ENCODE measurements around the gene MYH9. TPM values are rescaled to one million over a fixed set of nuclear protein-coding genes. Genes with fewer than 3 reads are reported as not detected.

The MYH9 gene
- total RNA-seq, 1 experiment from 2014 or later, result 258 TPM

DNA sequence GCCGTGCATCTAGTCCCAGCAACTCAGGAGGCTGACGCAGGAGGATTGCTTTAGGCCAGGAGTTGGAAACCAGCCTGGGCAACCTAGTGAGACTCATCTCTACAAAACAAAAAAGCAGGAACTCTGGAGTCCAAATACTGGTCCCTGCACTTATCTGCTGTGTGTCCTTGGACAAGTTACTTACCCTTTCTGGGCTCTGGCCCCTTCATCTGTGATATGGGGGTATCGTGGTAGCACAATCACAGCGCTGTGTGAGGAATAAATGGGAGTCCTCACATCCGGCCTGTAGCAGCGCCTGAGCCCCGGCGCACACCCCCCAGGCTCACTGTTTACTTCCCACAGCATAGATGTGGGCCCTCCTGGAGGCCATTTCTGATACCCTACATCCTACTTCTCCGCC lies 44.2 kb upstream of the MYH9 start:
- ChIA-PET RAD21 (ENCODE audit: low non-redundant PET in 1 of 2, low total read pairs in 2 of 2, uncharacterized antibody in 2 of 2, unreplicated experiment in 2 of 2) (no interaction called here), CTCF (no interaction called here)

More for the DNA sequence above, 44.2 kb upstream of the MYH9 start:
- no peak overlapping the region for H3K9ac ChIP-seq (ENCODE audit: low read length)
- BruUV-seq (replicated peaks), result no TSS peak
- H3K27me3 ChIP-seq (ENCODE audit: insufficient read depth, low read length), result no peaks in the 10 kb centered on the region
- peaks cover 26 to 45% of the 10 kb centered on the region in 2 experiments for H3K4me1 ChIP-seq (ENCODE audit: control insufficient read depth in 1 of 2, insufficient read depth in 2 of 2, low read length in 2 of 2)
- no peaks in the 10 kb centered on the region for H4K20me1 ChIP-seq (ENCODE audit: insufficient read depth)
- no peak overlapping the region for H3K27ac ChIP-seq (ENCODE audit: low read depth, low read length)
- no peaks in the 10 kb centered on the region for H3K36me3 ChIP-seq (ENCODE audit: control insufficient read depth in 1 of 2, insufficient read depth in 2 of 2, low read length in 2 of 2)
- ATAC-seq (no peak), DNase-seq (ENCODE audit: low read depth, low spot score) (no peak)
- H3K4me3 ChIP-seq (replicated peaks in 1 of 2; ENCODE audit: low read depth in 1 of 2, low read length in 2 of 2), result no peak overlapping the region
- no peak overlapping the region for H2AFZ ChIP-seq (ENCODE audit: low read depth, low read length, poor library complexity, severe bottlenecking)
- H3K79me2 ChIP-seq (ENCODE audit: insufficient read depth, low read length), result no peaks in the 10 kb centered on the region
- TF ChIP-seq POLR2A (IDR thresholded peaks at IDR 0.05; ENCODE audit: borderline replicate concordance, extremely low read depth, insufficient read depth, insufficient read length) (no peak), SRF (IDR thresholded peaks at IDR 0.05; ENCODE audit: low read depth) (no peak), ZFX (IDR thresholded peaks at IDR 0.05) (no peak), ZNF274 (IDR thresholded peaks at IDR 0.05; ENCODE audit: low read depth, low read length) (no peak), SIN3A (IDR thresholded peaks at IDR 0.05; ENCODE audit: low read depth) (no peak), CEBPB (IDR thresholded peaks at IDR 0.05; ENCODE audit: low read depth) (no peak)
- TF ChIP-seq, protein P1, sequence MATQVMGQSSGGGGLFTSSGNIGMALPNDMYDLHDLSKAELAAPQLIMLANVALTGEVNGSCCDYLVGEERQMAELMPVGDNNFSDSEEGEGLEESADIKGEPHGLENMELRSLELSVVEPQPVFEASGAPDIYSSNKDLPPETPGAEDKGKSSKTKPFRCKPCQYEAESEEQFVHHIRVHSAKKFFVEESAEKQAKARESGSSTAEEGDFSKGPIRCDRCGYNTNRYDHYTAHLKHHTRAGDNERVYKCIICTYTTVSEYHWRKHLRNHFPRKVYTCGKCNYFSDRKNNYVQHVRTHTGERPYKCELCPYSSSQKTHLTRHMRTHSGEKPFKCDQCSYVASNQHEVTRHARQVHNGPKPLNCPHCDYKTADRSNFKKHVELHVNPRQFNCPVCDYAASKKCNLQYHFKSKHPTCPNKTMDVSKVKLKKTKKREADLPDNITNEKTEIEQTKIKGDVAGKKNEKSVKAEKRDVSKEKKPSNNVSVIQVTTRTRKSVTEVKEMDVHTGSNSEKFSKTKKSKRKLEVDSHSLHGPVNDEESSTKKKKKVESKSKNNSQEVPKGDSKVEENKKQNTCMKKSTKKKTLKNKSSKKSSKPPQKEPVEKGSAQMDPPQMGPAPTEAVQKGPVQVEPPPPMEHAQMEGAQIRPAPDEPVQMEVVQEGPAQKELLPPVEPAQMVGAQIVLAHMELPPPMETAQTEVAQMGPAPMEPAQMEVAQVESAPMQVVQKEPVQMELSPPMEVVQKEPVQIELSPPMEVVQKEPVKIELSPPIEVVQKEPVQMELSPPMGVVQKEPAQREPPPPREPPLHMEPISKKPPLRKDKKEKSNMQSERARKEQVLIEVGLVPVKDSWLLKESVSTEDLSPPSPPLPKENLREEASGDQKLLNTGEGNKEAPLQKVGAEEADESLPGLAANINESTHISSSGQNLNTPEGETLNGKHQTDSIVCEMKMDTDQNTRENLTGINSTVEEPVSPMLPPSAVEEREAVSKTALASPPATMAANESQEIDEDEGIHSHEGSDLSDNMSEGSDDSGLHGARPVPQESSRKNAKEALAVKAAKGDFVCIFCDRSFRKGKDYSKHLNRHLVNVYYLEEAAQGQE (IDR thresholded peaks at IDR 0.05; ENCODE audit: low read depth), result no peak
- H3K9me3 ChIP-seq (ENCODE audit: control insufficient read depth in 1 of 2, insufficient read depth in 1 of 2, low read depth in 1 of 2, low read length in 2 of 2), result no peaks in the 10 kb centered on the region
- no peak overlapping the region for H3K4me2 ChIP-seq (ENCODE audit: low read length)
- intact Hi-C loops (cut with micrococcal nuclease), result no loop called here
- POLR2A ChIA-PET, result interaction anchor here (1.0 to 1.2 kb wide), 2 partner anchors 20 to 22 kb away, joined by 3 to 5 read pairs; no protein-coding TSS in a partner anchor
- H3K9me2 ChIP-seq (ENCODE audit: insufficient read depth), result no peaks in the 10 kb centered on the region

All from HCT116 (cell line).